A549 (cell line): ENCODE data around the gene GYS2.

ENCODE experiments used
- CTCF ChIP-seq: fragments of >200 bp; sonication (Bioruptor Twin); formaldehyde crosslinking; IDR thresholded peaks from 3 replicates; pipeline ENCODE4 v1.5.1; 2016
- EHMT2 ChIP-seq: fragments of 200-600 bp; sonication (generic); IDR thresholded peaks from 2 replicates; pipeline ENCODE4 v1.6.1; 2016; ENCODE audit warnings: antibody characterized with exemption, low read depth, mild to moderate bottlenecking, moderate library complexity
- EP300 ChIP-seq, 2 experiments: fragments of >200 bp; sonication (Bioruptor Twin); formaldehyde crosslinking; IDR thresholded peaks; 2 replicates in 1 of 2; 3 replicates in 1 of 2; pipeline ENCODE4 v1.6.1; 2016 to 2017
- FOSB ChIP-seq: fragments of 250-450 bp; sonication (Bioruptor Pico); IDR thresholded peaks from 2 replicates; pipeline ENCODE4 v1.5.0; 2020; ENCODE audit warnings: mild to moderate bottlenecking, moderate library complexity
- HDAC2 ChIP-seq: fragments of 200-600 bp; sonication (generic); IDR thresholded peaks from 2 replicates; pipeline ENCODE4 v1.6.1; 2016
- JUN ChIP-seq, 2 experiments: fragments of >200 bp; sonication (Bioruptor Twin); formaldehyde crosslinking; IDR thresholded peaks; 2 replicates in 1 of 2; 3 replicates in 1 of 2; pipeline ENCODE4 v1.6.1; 2016 to 2017
- MYC ChIP-seq: IDR thresholded peaks from 2 replicates; pipeline ENCODE4 v1.6.1; 2012; ENCODE audit warnings: mild to moderate bottlenecking, inconsistent platforms, low read length, improper control_type of control experiment, borderline replicate concordance
- PBX3 ChIP-seq: IDR thresholded peaks from 2 replicates; pipeline ENCODE4 v1.6.1; 2012
- REST ChIP-seq: fragments of 200-600 bp; sonication (generic); IDR thresholded peaks from 2 replicates; pipeline ENCODE4 v1.6.1; 2016; ENCODE audit warnings: antibody characterized with exemption, mild to moderate bottlenecking, moderate library complexity
- RFX5 ChIP-seq: fragments of 450-650 bp; IDR thresholded peaks from 2 replicates; pipeline ENCODE4 v1.7.1; 2014; ENCODE audit warnings: antibody characterized with exemption, mild to moderate bottlenecking, moderate library complexity

- TF ChIP-seq CTCF (no peak), MYC (no peak), EP300 (IDR thresholded peaks at IDR 0.05) (no peak), EHMT2 (no peak), RFX5 (no peak), PBX3 (no peak), HDAC2 (no peak), REST (no peak), FOSB (no peak), JUN (IDR thresholded peaks at IDR 0.05) (no peak)
Measured at GRCh38 chr12:21539797-21540196, 64.8 kb downstream of the GYS2 start.
